ENCODE data around the gene GFOD1.

GFOD1 gene

GRCh38 chr6:13457577-13457976 is 29.8 kb downstream of the GFOD1 start:
- Histone ChIP-seq H3K27me3 (no peaks in the 10 kb centered on the region), H4K20me1 (peaks cover 0 to 35% (median 9%) of the 10 kb centered on the region in 11 experiments; a peak in 7 of 22 replicates), H3K4me2 (no peak overlapping the region), H3K4me1 (peaks cover 18 to 42% (median 37%) of the 10 kb centered on the region in 10 experiments), H3K9me3 (replicated peaks in 1 of 11) (peaks cover 0 to 8% (median 0%) of the 10 kb centered on the region in 11 experiments; a peak in 2 of 22 replicates), H3K4me3 (no peak overlapping the region), H3K27ac (no peak overlapping the region), H3K36me3 (peaks cover 0 to 19% (median 7%) of the 10 kb centered on the region in 11 experiments; a peak in 7 of 22 replicates), H3K9ac (no peak overlapping the region)
- TF ChIP-seq Cebpa-rat (IDR thresholded peaks at IDR 0.05) = no peak

DNA sequence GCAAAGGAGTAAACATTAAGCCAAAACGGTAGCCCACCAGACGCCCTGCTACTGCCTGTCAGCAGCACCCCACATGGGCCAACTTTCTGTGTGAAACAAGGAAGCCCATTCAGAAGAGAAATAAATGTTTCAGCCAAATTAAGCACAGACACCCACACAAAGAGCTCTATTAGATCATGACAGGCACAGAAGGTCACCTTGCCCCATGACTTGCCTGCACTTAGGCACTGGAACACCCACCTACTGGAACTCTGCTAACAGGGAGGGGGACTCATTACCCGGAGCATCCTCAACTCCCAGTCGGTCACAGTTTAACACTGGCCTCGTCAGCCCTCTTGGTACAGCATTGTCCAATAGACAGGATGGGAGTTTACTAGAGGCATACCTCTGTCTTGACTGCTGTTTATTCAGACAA is 31.8 kb downstream of the GFOD1 start:
- peaks cover 0 to 11% (median under 1%) of the 10 kb centered on the region in 11 experiments; a peak in 6 of 22 replicates for H3K9me3 ChIP-seq (replicated peaks in 1 of 11)
- H4K20me1 ChIP-seq = peaks cover 0 to 30% (median 9%) of the 10 kb centered on the region in 11 experiments; a peak in 7 of 22 replicates
- H3K4me3 ChIP-seq = no peak overlapping the region
- H3K27me3 ChIP-seq = no peaks in the 10 kb centered on the region
- TF ChIP-seq Cebpa-rat (IDR thresholded peaks at IDR 0.05) = no peak
- H3K4me2 ChIP-seq = peak overlapping the region in 9 of 11 experiments; percentile 44 to 70 (median 61); a peak in 13 of 22 replicates
- H3K9ac ChIP-seq = no peak overlapping the region
- peak overlapping the region in 2 of 11 experiments; percentile 24 to 39; a peak in 2 of 22 replicates for H3K27ac ChIP-seq
- H3K4me1 ChIP-seq = peaks cover 18 to 32% (median 30%) of the 10 kb centered on the region in 10 experiments
- peaks cover 5 to 23% (median 16%) of the 10 kb centered on the region in 11 experiments; a peak in 16 of 22 replicates for H3K36me3 ChIP-seq

DNA sequence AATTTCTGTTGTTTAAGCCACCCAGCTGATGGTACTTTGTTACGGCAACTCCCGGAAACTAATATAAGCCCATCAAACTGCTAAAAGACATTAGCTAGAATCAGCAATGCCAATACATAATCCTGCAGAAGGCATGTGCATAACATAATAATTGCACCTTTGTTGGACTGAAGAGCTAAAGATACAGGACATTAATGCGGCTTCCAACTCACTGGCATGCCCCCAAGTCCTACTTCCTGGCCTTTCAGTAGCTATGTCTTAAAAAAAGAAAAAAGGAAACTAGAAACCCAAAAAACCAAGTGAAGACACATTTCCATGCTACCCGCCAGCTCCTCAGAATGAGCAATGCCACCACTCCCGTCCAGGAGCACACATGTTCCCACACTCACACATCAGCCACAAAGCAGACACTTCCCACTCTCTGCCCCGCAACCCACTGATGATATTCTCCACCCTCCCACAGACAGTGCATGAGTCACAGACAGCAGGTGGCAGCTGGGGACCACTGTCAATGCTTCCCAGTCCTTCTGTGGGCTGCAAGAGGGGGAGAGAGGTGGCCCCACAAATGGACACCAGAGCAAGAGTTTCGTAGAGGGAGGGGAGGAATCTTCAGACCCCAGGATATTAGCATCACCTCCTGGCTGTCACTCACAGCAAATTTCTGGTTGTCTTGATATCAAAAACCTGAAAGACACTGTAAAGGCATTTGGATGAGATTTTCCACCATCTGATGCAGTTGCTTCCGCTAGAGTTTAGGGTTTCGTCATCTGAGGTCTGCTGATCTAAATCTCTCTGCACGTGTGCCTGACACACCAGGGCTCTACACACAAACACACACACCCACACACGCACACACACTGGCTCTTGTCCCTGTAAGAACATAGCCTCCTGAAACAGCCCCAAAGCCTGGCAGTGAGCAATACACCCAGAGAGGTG is 32.8 kb downstream of the GFOD1 start:
- peak overlapping the region in 1 of 11 experiments; percentile 26; a peak in 1 of 22 replicates for H3K9ac ChIP-seq
- H3K36me3 ChIP-seq = peaks cover 5 to 28% (median 18%) of the 10 kb centered on the region in 11 experiments; a peak in 16 of 22 replicates
- no peak for TF ChIP-seq Cebpa-rat (IDR thresholded peaks at IDR 0.05)
- no peaks in the 10 kb centered on the region for H3K27me3 ChIP-seq
- H3K4me1 ChIP-seq = peaks cover 18 to 32% (median 30%) of the 10 kb centered on the region in 10 experiments
- peaks cover 0 to 30% (median 9%) of the 10 kb centered on the region in 11 experiments; a peak in 7 of 22 replicates for H4K20me1 ChIP-seq
- peak overlapping the region in 2 of 11 experiments; percentile 24 to 39; a peak in 3 of 22 replicates for H3K27ac ChIP-seq
- H3K9me3 ChIP-seq (replicated peaks in 1 of 11) = peaks cover 0 to 17% (median 10%) of the 10 kb centered on the region in 11 experiments; a peak in 8 of 22 replicates
- H3K4me3 ChIP-seq = no peak overlapping the region
- peak overlapping the region; percentile 44 to 76 (median 61) for H3K4me2 ChIP-seq

DNA sequence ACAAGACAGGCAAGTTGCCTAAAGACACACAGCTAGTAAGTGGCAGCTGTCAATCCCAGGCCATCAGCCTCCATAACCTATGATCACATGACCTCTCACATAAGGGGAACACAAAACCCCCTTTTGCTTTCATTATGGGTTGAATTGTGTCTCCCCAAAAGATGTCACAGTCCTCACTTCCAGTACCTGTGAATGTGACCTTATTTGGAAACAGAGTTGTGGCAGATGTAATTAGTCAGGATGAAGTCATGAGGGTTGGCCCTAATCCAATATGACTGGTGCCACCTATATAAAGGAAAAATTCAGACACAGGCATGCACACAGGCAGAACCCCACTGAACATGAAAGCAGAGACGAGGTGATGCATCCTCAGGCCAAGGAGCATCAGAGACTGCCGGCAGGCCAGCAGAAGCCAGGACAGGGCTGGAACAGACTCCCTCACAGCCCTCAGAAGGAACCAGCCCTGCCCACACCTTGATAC is 33.6 kb downstream of the GFOD1 start:
- Histone ChIP-seq H3K9ac (no peak overlapping the region), H3K27ac (peak overlapping the region in 1 of 11 experiments; percentile 24; a peak in 1 of 22 replicates), H3K27me3 (no peaks in the 10 kb centered on the region), H3K4me2 (peak overlapping the region; percentile 44 to 76 (median 61); a peak in 21 of 22 replicates), H3K9me3 (replicated peaks in 1 of 11) (peaks cover 0 to 25% (median 15%) of the 10 kb centered on the region in 11 experiments; a peak in 9 of 22 replicates), H4K20me1 (peaks cover 0 to 30% (median 9%) of the 10 kb centered on the region in 11 experiments; a peak in 7 of 22 replicates), H3K4me3 (no peak overlapping the region), H3K36me3 (peaks cover 5 to 29% (median 18%) of the 10 kb centered on the region in 11 experiments; a peak in 16 of 22 replicates), H3K4me1 (peaks cover 18 to 36% (median 33%) of the 10 kb centered on the region in 10 experiments)
- TF ChIP-seq Cebpa-rat (IDR thresholded peaks at IDR 0.05) = no peak

DNA sequence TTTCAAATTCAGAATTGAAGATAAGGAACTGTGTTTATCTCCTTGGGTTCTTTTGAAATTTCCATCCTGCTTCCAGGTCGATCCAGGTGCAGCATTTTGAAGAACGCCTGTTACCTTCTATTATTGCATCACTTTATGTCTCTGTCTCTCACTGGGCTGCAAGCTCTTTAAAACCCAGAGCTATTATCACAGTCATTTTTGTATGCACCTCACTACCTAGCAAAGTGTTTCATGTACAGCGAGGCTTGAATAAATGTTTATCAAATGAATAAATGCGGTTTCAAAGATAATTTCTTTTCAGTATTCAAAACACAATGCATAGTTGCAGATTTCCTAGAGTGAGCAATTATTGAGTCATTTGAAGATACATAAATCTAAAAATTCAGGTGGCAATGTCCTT is 34.2 kb downstream of the GFOD1 start:
- Histone ChIP-seq H3K4me3 (no peak overlapping the region), H3K36me3 (peaks cover 5 to 29% (median 18%) of the 10 kb centered on the region in 11 experiments; a peak in 16 of 22 replicates), H4K20me1 (peaks cover 0 to 30% (median 9%) of the 10 kb centered on the region in 11 experiments; a peak in 7 of 22 replicates), H3K4me1 (peaks cover 23 to 43% (median 40%) of the 10 kb centered on the region in 10 experiments), H3K9ac (no peak overlapping the region), H3K4me2 (no peak overlapping the region), H3K27me3 (no peaks in the 10 kb centered on the region), H3K27ac (no peak overlapping the region), H3K9me3 (replicated peaks in 1 of 11) (peaks cover 0 to 25% (median 15%) of the 10 kb centered on the region in 11 experiments; a peak in 9 of 22 replicates)
- peak in 1 of 11 experiments; percentile 42; a peak in 1 of 22 replicates for TF ChIP-seq Cebpa-rat (IDR thresholded peaks at IDR 0.05)

DNA sequence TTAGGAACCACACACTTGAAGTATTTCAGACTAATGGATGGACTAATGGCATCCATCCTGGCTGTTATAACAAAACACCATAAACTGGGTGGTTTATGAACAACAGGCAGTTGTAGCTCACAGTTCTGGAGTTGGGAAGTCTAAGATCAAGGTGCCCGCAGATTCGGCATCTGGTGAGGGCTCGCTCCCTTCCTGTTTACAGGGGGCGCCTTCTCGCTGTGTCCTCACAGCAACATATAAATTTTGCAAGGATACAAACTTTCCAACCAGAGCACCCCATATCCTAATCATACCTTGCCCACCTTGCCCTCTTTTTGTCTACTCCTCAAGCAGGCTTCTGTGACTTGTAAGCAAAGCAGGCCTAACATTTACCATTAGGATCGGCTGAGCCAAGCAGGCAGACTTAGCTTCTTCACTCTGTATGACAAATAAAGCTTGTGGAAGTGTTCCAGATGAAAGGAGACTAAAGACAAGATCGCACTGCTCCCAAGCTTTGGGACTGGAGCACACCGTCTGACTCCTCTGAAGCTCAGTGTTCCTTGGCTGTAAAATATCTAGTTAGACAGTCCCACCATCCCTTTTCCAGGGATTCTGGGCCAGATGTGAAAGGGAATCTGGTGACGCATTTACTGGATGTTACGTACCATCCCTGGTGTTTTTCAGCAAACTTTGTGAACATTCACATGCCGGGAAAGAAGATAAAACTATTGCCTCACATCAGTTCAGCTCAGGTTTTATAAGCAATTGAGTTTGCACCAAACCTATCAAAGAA is 34.9 kb downstream of the GFOD1 start:
- no peak for TF ChIP-seq Cebpa-rat (IDR thresholded peaks at IDR 0.05)
- H4K20me1 ChIP-seq = peaks cover 0 to 30% (median 9%) of the 10 kb centered on the region in 11 experiments; a peak in 7 of 22 replicates
- no peaks in the 10 kb centered on the region for H3K27me3 ChIP-seq
- H3K27ac ChIP-seq = no peak overlapping the region
- H3K9ac ChIP-seq = no peak overlapping the region
- H3K4me3 ChIP-seq = no peak overlapping the region
- H3K36me3 ChIP-seq = peaks cover 5 to 29% (median 18%) of the 10 kb centered on the region in 11 experiments; a peak in 16 of 22 replicates
- no peak overlapping the region for H3K4me2 ChIP-seq
- peaks cover 0 to 25% (median 15%) of the 10 kb centered on the region in 11 experiments; a peak in 9 of 22 replicates for H3K9me3 ChIP-seq (replicated peaks in 1 of 11)
- H3K4me1 ChIP-seq = peaks cover 30 to 49% (median 46%) of the 10 kb centered on the region in 10 experiments

GRCh38 chr6:13451181-13451895 is 36.1 kb downstream of the GFOD1 start:
- Histone ChIP-seq H3K4me2 (no peak overlapping the region), H3K4me1 (peaks cover 31 to 52% (median 45%) of the 10 kb centered on the region in 10 experiments), H3K27me3 (no peaks in the 10 kb centered on the region)

More at GRCh38 chr6:13451181-13451895, 36.1 kb downstream of the GFOD1 start:
- H3K9me3 ChIP-seq (replicated peaks in 1 of 11) = peaks cover 0 to 25% (median 15%) of the 10 kb centered on the region in 11 experiments; a peak in 9 of 22 replicates
- no peak overlapping the region for H3K27ac ChIP-seq
- no peak overlapping the region for H3K4me3 ChIP-seq
- TF ChIP-seq Cebpa-rat (IDR thresholded peaks at IDR 0.05) = no peak
- H3K36me3 ChIP-seq = peaks cover 5 to 29% (median 18%) of the 10 kb centered on the region in 11 experiments; a peak in 16 of 22 replicates
- H4K20me1 ChIP-seq = peaks cover 0 to 24% (median 9%) of the 10 kb centered on the region in 11 experiments; a peak in 7 of 22 replicates
- no peak overlapping the region for H3K9ac ChIP-seq
